OCI-LY3 (cell line): ENCODE measurements around the gene MND1.

Source experiments
- CTCF ChIP-seq: fragments of 200-600, 300-600 bp; sonication (generic); IDR thresholded peaks from 2 replicates; pipeline ENCODE4 v1.5.1; 2014; ENCODE audit warnings: antibody characterized with exemption, low read length, low read depth
- EZH2phosphoT487 ChIP-seq: fragments of 200-600 bp; shearing (Covaris generic); IDR thresholded peaks from 2 replicates; pipeline ENCODE4 v1.6.1; 2018; ENCODE audit warnings: antibody characterized with exemption, mixed run types, low read depth

GRCh38 chr4:153383131-153383530, 38.6 kb downstream of the MND1 start:
- TF ChIP-seq CTCF, result no peak
- TF ChIP-seq EZH2phosphoT487, result no peak
